HCT116 (cell line): Measurements from ENCODE around the gene PCDH9. TPM values are rescaled to one million over a fixed set of nuclear protein-coding genes. Genes with fewer than 3 reads are reported as not detected.

Source experiments
- ATAC-seq: fragments of 200-7000 bp; cut with Tn5 transposase; 2 replicates; pipeline ENCODE4 v1.9.1; 2020; ENCODE audit warnings: mild to moderate bottlenecking, moderate library complexity
- BruUV-seq: library from RNA; stranded (reverse); fragments of 400-500 nt; replicated peaks from 2 replicates; lab custom pipeline; 2021; lab: Mats Ljungman, UMichigan
- CTCF ChIA-PET: fragments of 300-600 bp; sonication (Branson Sonifier 250); formaldehyde crosslinking; loops from one replicate; lab custom pipeline; 2021; ENCODE audit warnings: antibody characterized with exemption; lab: Charles Lee
- POLR2A ChIA-PET: fragments of 300-600, 350-600 bp; sonication (Branson Sonifier 250); formaldehyde crosslinking; loops from one replicate; lab custom pipeline; 2021; ENCODE audit warnings: antibody characterized with exemption; lab: Charles Lee
- RAD21 ChIA-PET, 2 experiments: fragments of 300-600 bp; sonication (Branson Sonifier 250); formaldehyde crosslinking; loops; one replicate each; lab custom pipeline; 2023; ENCODE audit warnings: low total read pairs in 2 of 2; ENCODE audit not compliant: uncharacterized antibody in 2 of 2, unreplicated experiment in 2 of 2, low non-redundant PET in 1 of 2; lab: Charles Lee
- DNase-seq: peaks from one replicate; pipeline ENCODE4 v3.0.0-alpha.2; 2010; ENCODE audit warnings: low read depth, low spot score
- H2AFZ ChIP-seq: fragments of 200-600 bp; shearing (Covaris generic), sonication (generic); 2 replicates; pipeline ENCODE4 v1.6.1; 2017; ENCODE audit warnings: low read depth, mixed run types, mixed read lengths, antibody characterized with exemption, low read length; ENCODE audit not compliant: poor library complexity, severe bottlenecking
- H3K27ac ChIP-seq: 2 replicates; pipeline ENCODE4 v1.5.1; 2012; ENCODE audit warnings: low read depth, low read length
- H3K27me3 ChIP-seq: fragments of 200-600 bp; sonication (generic); 2 replicates; pipeline ENCODE4 v1.6.1; 2016; ENCODE audit warnings: mixed run types, low read length, mixed read lengths; ENCODE audit not compliant: insufficient read depth
- H3K36me3 ChIP-seq, 2 experiments: fragments of 200-500 bp in 1 of 2; fragments of 200-600 bp in 1 of 2; sonication (Bioruptor generic) in 1 of 2; sonication (generic) in 1 of 2; 2 replicates each; pipeline versions ENCODE4 v1.5.1 to v1.6.1; 2014 to 2016; ENCODE audit warnings: low read length in 2 of 2, inconsistent platforms in 1 of 2, mixed read lengths in 1 of 2, mixed run types in 1 of 2; ENCODE audit not compliant: insufficient read depth in 2 of 2, control insufficient read depth in 1 of 2
- H3K4me1 ChIP-seq, 2 experiments: fragments of 200-600 bp in 1 of 2; sonication (generic) in 1 of 2; 2 replicates each; pipeline versions ENCODE4 v1.5.1 to v1.6.1; 2012 to 2017; ENCODE audit warnings: low read length in 2 of 2, inconsistent platforms in 1 of 2, mild to moderate bottlenecking in 1 of 2, mixed read lengths in 1 of 2, mixed run types in 1 of 2, moderate library complexity in 1 of 2; ENCODE audit not compliant: insufficient read depth in 2 of 2, control insufficient read depth in 1 of 2
- H3K4me2 ChIP-seq: fragments of 200-600 bp; sonication (generic); 2 replicates; pipeline ENCODE4 v1.6.1; 2017; ENCODE audit warnings: mixed run types, low read length, mixed read lengths
- H3K4me3 ChIP-seq, 2 experiments: fragments of 200-600 bp in 1 of 2; sonication (generic) in 1 of 2; replicated peaks in 1 of 2; 2 replicates each; pipeline ENCODE4 v1.5.1; 2011 to 2016; ENCODE audit warnings: low read length in 2 of 2, control low read depth in 1 of 2, low read depth in 1 of 2, mild to moderate bottlenecking in 1 of 2, mixed read lengths in 1 of 2, mixed run types in 1 of 2
- H3K79me2 ChIP-seq: fragments of 200-600 bp; sonication (generic); 2 replicates; pipeline ENCODE4 v1.6.1; 2017; ENCODE audit warnings: mild to moderate bottlenecking, mixed run types, low read length, moderate library complexity, mixed read lengths; ENCODE audit not compliant: insufficient read depth
- H3K9ac ChIP-seq: fragments of 200-600 bp; sonication (generic); 2 replicates; pipeline ENCODE4 v1.6.1; 2016; ENCODE audit warnings: low read length, mixed read lengths
- H3K9me2 ChIP-seq: fragments of 200-600 bp; sonication (generic), shearing (Covaris generic); 2 replicates; pipeline ENCODE4 v1.6.1; 2017; ENCODE audit warnings: mixed run types, mild to moderate bottlenecking, moderate library complexity; ENCODE audit not compliant: insufficient read depth
- H3K9me3 ChIP-seq, 2 experiments: fragments of 200-500 bp in 1 of 2; fragments of 200-600 bp in 1 of 2; sonication (Bioruptor generic) in 1 of 2; sonication (generic) in 1 of 2; 2 replicates each; pipeline ENCODE4 v1.6.1; 2014 to 2017; ENCODE audit warnings: low read length in 2 of 2, mixed read lengths in 2 of 2, inconsistent platforms in 1 of 2, low read depth in 1 of 2, mild to moderate bottlenecking in 1 of 2, mixed run types in 1 of 2, moderate library complexity in 1 of 2; ENCODE audit not compliant: control insufficient read depth in 1 of 2, insufficient read depth in 1 of 2
- H4K20me1 ChIP-seq: fragments of 200-600 bp; sonication (generic), shearing (Covaris generic); 2 replicates; pipeline ENCODE4 v1.6.1; 2017; ENCODE audit warnings: mixed run types, mild to moderate bottlenecking, moderate library complexity; ENCODE audit not compliant: insufficient read depth
- CBX3 ChIP-seq: IDR thresholded peaks from 2 replicates; pipeline ENCODE4 v1.6.1; 2012; ENCODE audit warnings: low read depth
- CEBPB ChIP-seq: IDR thresholded peaks from 2 replicates; pipeline ENCODE4 v1.6.1; 2012; ENCODE audit warnings: low read depth
- CTCF ChIP-seq, 3 experiments: fragments of 200-600 bp in 1 of 3; sonication (generic) in 1 of 3; IDR thresholded peaks in 2 of 3; conservative IDR thresholded peaks in 1 of 3; 2 replicates each; pipeline ENCODE4 v1.5.1; 2012 to 2017; ENCODE audit warnings: low read depth in 2 of 3, low read length in 2 of 3, antibody characterized with exemption in 1 of 3, borderline replicate concordance in 1 of 3, control low read depth in 1 of 3, mild to moderate bottlenecking in 1 of 3, mixed read lengths in 1 of 3, mixed run types in 1 of 3, moderate library complexity in 1 of 3; ENCODE audit not compliant: insufficient read depth in 1 of 3
- EGR1 ChIP-seq: IDR thresholded peaks from 2 replicates; pipeline ENCODE4 v1.6.1; 2012; ENCODE audit warnings: low read depth
- FOSL1 ChIP-seq: IDR thresholded peaks from 2 replicates; pipeline ENCODE4 v1.6.1; 2012; ENCODE audit warnings: low read depth
- JUND ChIP-seq: IDR thresholded peaks from 2 replicates; pipeline ENCODE4 v1.6.1; 2012
- POLR2AphosphoS5 ChIP-seq: IDR thresholded peaks from 2 replicates; pipeline ENCODE4 v1.6.1; 2011; ENCODE audit warnings: mild to moderate bottlenecking, low read depth, low read length, moderate library complexity
- REST ChIP-seq: IDR thresholded peaks from 2 replicates; pipeline ENCODE4 v1.6.1; 2012; ENCODE audit warnings: low read depth
- SIN3A ChIP-seq: IDR thresholded peaks from 2 replicates; pipeline ENCODE4 v1.6.1; 2012; ENCODE audit warnings: low read depth
- ZNF274 ChIP-seq: fragments of 200-500 bp; sonication (Bioruptor generic); IDR thresholded peaks from 2 replicates; pipeline ENCODE4 v1.6.1; 2014; ENCODE audit warnings: mild to moderate bottlenecking, low read depth, low read length, inconsistent platforms
- intact Hi-C: fragments of 100-400 bp; cut with micrococcal nuclease; formaldehyde crosslinking; loops from 2 replicates; pipeline ENCODE4 v1.10.0; 2022
- total RNA-seq: library from RNA; stranded (reverse); gene quantifications from one replicate; pipeline ENCODE4 v1.2.1, GENCODE V29; 2021; ENCODE audit not compliant: unreplicated experiment

PCDH9 gene
- total RNA-seq, 1 experiment from 2014 or later = 0.02 TPM

GRCh38 chr13:67226696-67227095 lies 3.4 kb downstream of the PCDH9 start:
- intact Hi-C loops = no loop called here
- no peak overlapping the region for H3K4me2 ChIP-seq
- TF ChIP-seq EGR1 (no peak), CTCF (IDR thresholded peaks at IDR 0.05 in 2 of 3, conservative IDR thresholded peaks at IDR 0.05 in 1 of 3; ENCODE audit: borderline replicate concordance in 1 of 3, insufficient read depth in 1 of 3, low read depth in 2 of 3, low read length in 2 of 3) (no peak), REST (no peak), SIN3A (no peak), JUND (no peak), CBX3 (no peak), CEBPB (no peak), FOSL1 (no peak), POLR2AphosphoS5 (no peak), ZNF274 (no peak)
- H3K4me1 ChIP-seq = peaks cover 0 to 3% of the 10 kb centered on the region in 2 experiments; a peak in 1 of 4 replicates
- H3K9me3 ChIP-seq = no peaks in the 10 kb centered on the region
- POLR2A ChIA-PET = no interaction called here
- RAD21 ChIA-PET = no interaction called here
- H2AFZ ChIP-seq = no peak overlapping the region
- no peaks in the 10 kb centered on the region for H3K79me2 ChIP-seq
- CTCF ChIA-PET = no interaction called here
- no peak for DNase-seq
- H3K4me3 ChIP-seq = no peak overlapping the region
- H3K9ac ChIP-seq = no peak overlapping the region
- ATAC-seq = no peak
- H3K27me3 ChIP-seq = no peaks in the 10 kb centered on the region
- BruUV-seq = no TSS peak
- no peaks in the 10 kb centered on the region for H4K20me1 ChIP-seq
- no peak overlapping the region for H3K27ac ChIP-seq
- no peaks in the 10 kb centered on the region for H3K9me2 ChIP-seq
- no peaks in the 10 kb centered on the region for H3K36me3 ChIP-seq
